ENCODE results near the gene GSTM2.
A peak's percentile ranks its signal among the peaks of the same experiment; 100 is the strongest.

The GSTM2 gene

GRCh38 chr1:109642626-109643025 lies 25.2 kb upstream of the GSTM2 start:
- POLR2A ChIA-PET, result no interaction called here
- CTCF ChIA-PET, result interaction anchor here (0.6 to 16.8 kb wide), 13 partner anchors 9 to 342 kb away, joined by 3 to 370 read pairs (median 4); partner anchors contain the start of genes AHCYL1, AMPD2, EPS8L3 and GNAT2
- TF ChIP-seq CTCF (IDR thresholded peaks at IDR 0.05; ENCODE audit: control extremely low read depth, extremely low read depth, low read depth, missing control alignments), result no peak

GRCh38 chr1:109643385-109644230 lies 24.2 kb upstream of the GSTM2 start:
- TF ChIP-seq CTCF (IDR thresholded peaks at IDR 0.05; ENCODE audit: control extremely low read depth, extremely low read depth, low read depth, missing control alignments), result peak; percentile 92
- ChIA-PET POLR2A (no interaction called here), CTCF (interaction anchor here (0.7 to 16.8 kb wide), 13 partner anchors 8 to 341 kb away, joined by 3 to 370 read pairs (median 4); partner anchors contain the start of genes AHCYL1, AMPD2, GNAT2 and GSTM4)
- DNase-seq (ENCODE audit: extremely low spot score), result peak; percentile 88

More at GRCh38 chr1:109642626-109643025, 25.2 kb upstream of the GSTM2 start:
- DNase-seq (ENCODE audit: extremely low spot score), result no peak

GRCh38 chr1:109644670-109645069 lies 23.2 kb upstream of the GSTM2 start:
- no peak for TF ChIP-seq CTCF (IDR thresholded peaks at IDR 0.05; ENCODE audit: control extremely low read depth, extremely low read depth, low read depth, missing control alignments)
- no peak for DNase-seq (ENCODE audit: extremely low spot score)
- POLR2A ChIA-PET, result no interaction called here
- CTCF ChIA-PET, result interaction anchor here (0.8 to 16.8 kb wide), 10 partner anchors 10 to 340 kb away, joined by 3 to 370 read pairs (median 4); partner anchors contain the start of genes AHCYL1 and GSTM4

- peak; percentile 16 for TF ChIP-seq CTCF (IDR thresholded peaks at IDR 0.05; ENCODE audit: control extremely low read depth, extremely low read depth, low read depth, missing control alignments)
- ChIA-PET POLR2A (no interaction called here), CTCF (interaction anchor here (1.0 to 5.9 kb wide), 11 partner anchors 9 to 335 kb away, joined by 3 to 98 read pairs (median 5); partner anchors contain the start of genes AHCYL1 and GSTM2)
- DNase-seq (ENCODE audit: extremely low spot score), result no peak
Observed at GRCh38 chr1:109649491-109649914, 18.4 kb upstream of the GSTM2 start.

- POLR2A ChIA-PET, result no interaction called here
Observed at GRCh38 chr1:109650609-109651008, 17.2 kb upstream of the GSTM2 start.

More at GRCh38 chr1:109650609-109651008, 17.2 kb upstream of the GSTM2 start:
- TF ChIP-seq CTCF (IDR thresholded peaks at IDR 0.05; ENCODE audit: control extremely low read depth, extremely low read depth, low read depth, missing control alignments), result no peak
- CTCF ChIA-PET, result interaction anchor here (0.8 to 5.9 kb wide), 17 partner anchors 8 to 333 kb away, joined by 3 to 98 read pairs (median 4); partner anchors contain the start of gene AHCYL1
- DNase-seq (ENCODE audit: extremely low spot score), result no peak

Data from GM10248 (cell line).